Type B pancreatic cell (in vitro differentiated cells): ENCODE measurements around the gene IL22RA1. TPM values are rescaled to one million over a fixed set of nuclear protein-coding genes. Genes with fewer than 3 reads are reported as not detected.

Experiments used
- DNase-seq: peaks from one replicate; pipeline ENCODE4 v3.0.0; 2021; ENCODE audit warnings: mixed read lengths; ENCODE audit not compliant: unreplicated experiment; ENCODE audit errors: extremely low spot score
- H3K27ac Mint-ChIP-seq: 2 replicates; pipeline ENCODE4 v1.8.0; 2021; ENCODE audit warnings: mild to moderate bottlenecking, mixed read lengths
- H3K27me3 Mint-ChIP-seq: 2 replicates; pipeline ENCODE4 v1.8.0; 2021; ENCODE audit warnings: mixed read lengths
- H3K36me3 Mint-ChIP-seq: 2 replicates; pipeline ENCODE4 v1.8.0; 2021; ENCODE audit warnings: mixed read lengths
- H3K4me1 Mint-ChIP-seq: one replicate; pipeline ENCODE4 v1.8.0; 2021; ENCODE audit warnings: mixed read lengths; ENCODE audit not compliant: unreplicated experiment
- H3K4me3 Mint-ChIP-seq: 2 replicates; pipeline ENCODE4 v1.8.0; 2021; ENCODE audit warnings: mild to moderate bottlenecking, mixed read lengths
- H3K9me3 Mint-ChIP-seq: 2 replicates; pipeline ENCODE4 v1.8.0; 2021; ENCODE audit warnings: mixed read lengths
- CTCF ChIP-seq: fragments of 200-600 bp; sonication (generic); conservative IDR thresholded peaks from 2 replicates; pipeline ENCODE4 v1.5.0; 2021; ENCODE audit warnings: antibody characterized with exemption, mild to moderate bottlenecking
- total RNA-seq: library from RNA; stranded (reverse); gene quantifications from 2 replicates; pipeline ENCODE4 v1.2.1, GENCODE V29; 2021; ENCODE audit warnings: low replicate concordance

IL22RA1 gene
- total RNA-seq, 1 donor from 2014 or later, result 1.1 TPM

GRCh38 chr1:24077278-24077978 lies 65.5 kb downstream of the IL22RA1 start:
- Mint-ChIP-seq H3K27me3 (no peaks in the 10 kb centered on the region), H3K4me3 (no peak overlapping the region), H3K36me3 (no peaks in the 10 kb centered on the region), H3K4me1 (no peaks in the 10 kb centered on the region), H3K27ac (no peak overlapping the region), H3K9me3 (no peaks in the 10 kb centered on the region)
- no peak for TF ChIP-seq CTCF
- no peak for DNase-seq

- Mint-ChIP-seq H3K4me1 (peaks cover under 1% of the 10 kb centered on the region), H3K27ac (no peak overlapping the region), H3K27me3 (peaks cover under 1% of the 10 kb centered on the region), H3K36me3 (no peaks in the 10 kb centered on the region), H3K4me3 (no peak overlapping the region), H3K9me3 (no peaks in the 10 kb centered on the region)
- no peak for TF ChIP-seq CTCF
- DNase-seq, result no peak
Measured at GRCh38 chr1:24075946-24076345, 67.0 kb downstream of the IL22RA1 start.

- Mint-ChIP-seq H3K27ac (no peak overlapping the region), H3K4me1 (peaks cover 5% of the 10 kb centered on the region), H3K36me3 (no peaks in the 10 kb centered on the region), H3K4me3 (no peak overlapping the region), H3K9me3 (no peaks in the 10 kb centered on the region), H3K27me3 (peaks cover 4% of the 10 kb centered on the region)
- DNase-seq, result no peak
- no peak for TF ChIP-seq CTCF
Measured at GRCh38 chr1:24075590-24075854, 67.4 kb downstream of the IL22RA1 start.

GRCh38 chr1:24074817-24075589 lies 67.9 kb downstream of the IL22RA1 start:
- no peaks in the 10 kb centered on the region for H3K9me3 Mint-ChIP-seq
- peaks cover 5% of the 10 kb centered on the region for H3K4me1 Mint-ChIP-seq
- H3K36me3 Mint-ChIP-seq, result no peaks in the 10 kb centered on the region
- DNase-seq, result no peak
- peaks cover 4% of the 10 kb centered on the region for H3K27me3 Mint-ChIP-seq
- H3K4me3 Mint-ChIP-seq, result no peak overlapping the region
- H3K27ac Mint-ChIP-seq, result no peak overlapping the region
- no peak for TF ChIP-seq CTCF

- Mint-ChIP-seq H3K36me3 (no peaks in the 10 kb centered on the region), H3K9me3 (no peaks in the 10 kb centered on the region), H3K27ac (no peak overlapping the region), H3K4me1 (peaks cover 5% of the 10 kb centered on the region), H3K27me3 (peaks cover 4% of the 10 kb centered on the region), H3K4me3 (no peak overlapping the region)
- TF ChIP-seq CTCF, result no peak
- no peak for DNase-seq
Measured at GRCh38 chr1:24074196-24074595, 68.7 kb downstream of the IL22RA1 start.
